Glomerular visceral epithelial cell (primary cell): ENCODE measurements around the gene WDSUB1.
A peak's percentile ranks its signal among the peaks of the same experiment; 100 is the strongest.

ENCODE experiments used
- DNase-seq: peaks from one replicate; pipeline ENCODE4 v3.0.0-alpha.2; 2016; ENCODE audit errors: extremely low spot score

The WDSUB1 gene

GRCh38 chr2:159199236-159199635, 87.3 kb downstream of the WDSUB1 start:
- no peak for DNase-seq

DNA sequence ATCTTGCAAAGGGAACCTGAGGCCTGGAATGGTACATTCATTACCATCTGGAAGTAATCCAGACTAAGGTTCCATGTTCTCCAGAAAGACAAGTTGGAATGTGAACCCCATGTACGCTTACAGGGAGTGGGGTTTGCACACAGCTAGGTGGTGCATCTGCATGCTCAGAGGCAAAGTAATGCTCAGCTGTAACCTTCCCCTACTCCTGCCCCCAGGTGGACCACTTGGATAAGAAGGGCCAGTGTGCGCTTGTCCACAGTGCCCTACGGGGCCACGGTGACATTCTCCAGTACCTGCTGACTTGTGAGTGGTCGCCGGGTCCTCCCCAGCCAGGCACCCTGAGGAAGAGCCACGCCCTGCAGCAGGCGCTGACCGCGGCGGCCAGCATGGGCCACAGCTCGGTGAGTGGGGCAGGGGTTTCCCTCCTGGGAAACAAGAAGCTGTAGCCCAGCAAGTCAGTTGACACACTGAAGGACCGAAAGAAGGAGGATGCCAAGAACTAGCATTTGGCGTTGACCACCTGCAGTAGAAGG, 90.0 kb downstream of the WDSUB1 start:
- no peak for DNase-seq

GRCh38 chr2:159195697-159196096, 90.8 kb downstream of the WDSUB1 start:
- no peak for DNase-seq

DNA sequence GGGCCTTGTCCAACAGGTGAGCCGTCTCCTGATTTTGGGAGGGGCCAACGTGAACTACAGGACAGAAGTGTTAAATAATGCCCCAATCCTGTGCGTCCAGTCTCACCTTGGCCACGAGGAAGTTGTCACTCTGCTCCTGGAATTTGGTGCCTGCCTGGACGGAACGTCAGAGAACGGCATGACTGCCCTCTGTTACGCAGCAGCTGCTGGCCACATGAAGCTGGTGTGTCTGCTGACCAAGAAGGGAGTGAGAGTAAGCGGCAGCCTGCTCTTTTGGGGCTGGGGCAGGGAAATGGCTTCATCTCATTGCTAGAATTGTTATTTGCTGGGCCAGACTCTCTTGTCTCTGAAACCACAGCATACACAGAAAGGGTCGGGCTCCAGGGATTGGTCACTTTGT, 92.3 kb downstream of the WDSUB1 start:
- DNase-seq, result no peak

DNA sequence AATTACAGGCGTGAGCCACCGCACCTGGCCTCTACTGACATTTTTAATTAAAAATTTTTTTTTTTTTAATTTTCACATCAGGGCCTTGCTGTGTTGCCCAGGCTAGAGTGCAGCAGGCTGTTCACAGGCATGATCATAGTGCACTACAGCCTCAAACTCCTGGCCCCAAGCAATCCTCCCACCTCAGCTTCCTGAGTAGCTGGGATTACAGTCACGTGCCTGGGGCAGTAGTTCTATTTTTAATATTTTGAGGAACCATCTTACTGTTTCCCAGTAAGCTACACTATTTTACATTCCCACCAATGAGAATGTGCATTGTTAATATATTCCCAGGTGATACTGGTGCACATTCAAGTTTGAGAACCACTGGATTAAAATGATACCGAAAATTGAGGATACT, 92.7 kb downstream of the WDSUB1 start:
- DNase-seq, result no peak

- DNase-seq, result no peak
Observed at GRCh38 chr2:159192371-159192918, 94.1 kb downstream of the WDSUB1 start.

DNA sequence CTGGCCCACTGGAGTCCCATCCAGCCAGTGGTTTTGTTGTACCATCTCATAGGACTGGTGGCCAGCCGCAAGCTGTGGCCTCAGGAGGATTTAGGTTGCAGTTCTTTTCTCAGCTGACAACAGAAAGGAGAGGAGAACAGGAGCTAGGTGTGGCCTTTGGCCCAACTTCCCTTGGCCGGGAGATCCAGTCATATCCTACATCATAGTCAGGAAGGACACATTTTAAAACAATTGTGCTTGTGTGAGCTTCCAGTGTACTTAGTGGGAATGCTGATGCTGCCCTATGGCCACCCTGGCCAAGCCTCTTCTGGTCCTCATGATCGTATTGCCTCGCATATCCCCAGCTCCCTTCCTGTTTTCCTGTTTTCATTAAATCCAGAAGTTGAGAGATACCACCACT, 98.1 kb downstream of the WDSUB1 start:
- DNase-seq, result no peak

- peak; percentile 31 for DNase-seq
Observed at GRCh38 chr2:159187106-159187505, 99.4 kb downstream of the WDSUB1 start.

GRCh38 chr2:159186462-159186861, 100.0 kb downstream of the WDSUB1 start:
- DNase-seq, result no peak
